Stimulated activated CD4-positive, alpha-beta T cell treated with anti-CD3 and anti-CD28 coated beads, Interleukin-4, amount 100 ng/mL, for 1 hour (primary cell): ENCODE data around the gene ERICH2.
A peak's percentile ranks its signal among the peaks of the same experiment; 100 is the strongest.
"Not testable (repeated sequence)": the region's sequence is repeated elsewhere in the genome, so short reads cannot be mapped to it uniquely, and the experiment has no call there.

ENCODE experiments used
- DNase-seq: peaks from one replicate; pipeline ENCODE4 v3.0.0-alpha.2; 2020

ERICH2 gene

GRCh38 chr2:170770008-170770605 lies at the start of gene ERICH2:
Gene ERICH2 (plus strand): TSS chr2:170770378. CDS start chr2:170770682, 304 bp downstream.
- DNase-seq, result peak; percentile 14

- no peak for DNase-seq
These were observed 48.5 kb upstream of the ERICH2 start for GRCh38 chr2:170721678-170722077.

GRCh38 chr2:170722301-170722700 lies 47.9 kb upstream of the ERICH2 start:
- DNase-seq, result no peak

- no peak for DNase-seq
These were observed 46.7 kb upstream of the ERICH2 start for GRCh38 chr2:170723446-170723958.

GRCh38 chr2:170733798-170734600 lies 36.2 kb upstream of the ERICH2 start:
- DNase-seq, result no peak

- DNase-seq, result not testable (repeated sequence)
These were observed 35.6 kb upstream of the ERICH2 start for GRCh38 chr2:170734601-170735000.

GRCh38 chr2:170736628-170737027 lies 33.5 kb upstream of the ERICH2 start:
- no peak for DNase-seq

GRCh38 chr2:170737406-170737805 lies 32.8 kb upstream of the ERICH2 start:
- DNase-seq, result no peak

- no peak for DNase-seq
These were observed 32.4 kb upstream of the ERICH2 start for GRCh38 chr2:170737821-170738220.

- DNase-seq, result no peak
These were observed 31.1 kb upstream of the ERICH2 start for GRCh38 chr2:170739048-170739447.

GRCh38 chr2:170739507-170740046 lies 30.6 kb upstream of the ERICH2 start:
- no peak for DNase-seq

- no peak for DNase-seq
These were observed 29.5 kb upstream of the ERICH2 start for GRCh38 chr2:170740660-170741059.

GRCh38 chr2:170742000-170742399 lies 28.2 kb upstream of the ERICH2 start:
- no peak for DNase-seq

- DNase-seq, result no peak
These were observed 27.2 kb upstream of the ERICH2 start for GRCh38 chr2:170742896-170743529.

GRCh38 chr2:170743530-170744239 lies 26.5 kb upstream of the ERICH2 start:
- DNase-seq, result no peak

- no peak for DNase-seq
These were observed 25.8 kb upstream of the ERICH2 start for GRCh38 chr2:170744248-170745002.

- DNase-seq, result no peak
These were observed 24.9 kb upstream of the ERICH2 start for GRCh38 chr2:170745305-170745704.

- no peak for DNase-seq
These were observed 22.3 kb upstream of the ERICH2 start for GRCh38 chr2:170747921-170748320.

GRCh38 chr2:170751555-170751954 lies 18.6 kb upstream of the ERICH2 start:
- not testable (repeated sequence) for DNase-seq

GRCh38 chr2:170761572-170761971 lies 8.6 kb upstream of the ERICH2 start:
- no peak for DNase-seq

- no peak for DNase-seq
These were observed 7.4 kb upstream of the ERICH2 start for GRCh38 chr2:170762760-170763159.

GRCh38 chr2:170763232-170763631 lies 6.9 kb upstream of the ERICH2 start:
- no peak for DNase-seq
